ENCODE measurements around the gene TYROBP.

The TYROBP gene

GRCh38 chr19:35870124-35870736, 37.9 kb downstream of the TYROBP start:
- peak; percentile 21 for DNase-seq (ENCODE audit: low read depth)

DNA sequence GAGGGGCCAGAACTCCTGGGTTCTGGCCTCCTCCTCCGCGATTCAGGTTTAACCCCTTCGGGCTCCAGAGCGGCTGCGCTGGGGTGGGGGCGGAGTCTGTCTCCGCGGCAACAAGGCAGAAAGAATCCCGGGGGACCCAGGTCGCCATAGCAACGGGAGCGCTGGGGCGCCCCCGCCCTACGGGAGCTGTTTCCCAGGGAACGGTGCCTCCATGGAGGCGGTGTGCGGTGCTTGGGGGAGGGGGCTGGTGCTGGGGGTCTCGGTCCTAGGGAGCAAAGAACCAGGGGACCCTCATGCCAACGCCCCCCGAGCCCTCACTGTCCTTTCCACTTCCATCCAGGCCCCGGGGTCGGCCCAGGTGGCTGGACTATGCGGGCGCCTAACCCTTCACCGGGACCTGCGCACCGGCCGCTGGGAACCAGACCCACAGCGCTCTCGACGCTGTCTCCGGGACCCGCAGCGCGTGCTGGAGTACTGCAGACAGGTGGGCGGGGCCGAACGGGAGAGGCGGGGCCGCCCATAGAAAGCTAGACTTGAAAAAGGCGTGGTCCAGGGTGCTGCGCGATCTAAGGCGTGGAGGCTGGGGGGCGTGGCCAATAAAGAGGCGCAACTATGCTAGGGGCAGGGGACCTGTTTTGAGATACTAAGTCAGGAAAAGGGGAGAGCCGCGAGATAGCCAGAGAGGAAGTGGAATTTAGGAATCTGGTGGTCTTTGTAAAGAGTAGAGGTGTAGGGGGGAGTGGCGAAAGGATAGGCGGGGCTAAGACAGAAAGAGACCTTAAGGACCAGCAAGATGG, 38.6 kb downstream of the TYROBP start:
- peak; percentile 78 for DNase-seq (ENCODE audit: low read depth)

- DNase-seq (ENCODE audit: low read depth): no peak
These were observed 39.2 kb downstream of the TYROBP start for GRCh38 chr19:35868823-35869326.

DNA sequence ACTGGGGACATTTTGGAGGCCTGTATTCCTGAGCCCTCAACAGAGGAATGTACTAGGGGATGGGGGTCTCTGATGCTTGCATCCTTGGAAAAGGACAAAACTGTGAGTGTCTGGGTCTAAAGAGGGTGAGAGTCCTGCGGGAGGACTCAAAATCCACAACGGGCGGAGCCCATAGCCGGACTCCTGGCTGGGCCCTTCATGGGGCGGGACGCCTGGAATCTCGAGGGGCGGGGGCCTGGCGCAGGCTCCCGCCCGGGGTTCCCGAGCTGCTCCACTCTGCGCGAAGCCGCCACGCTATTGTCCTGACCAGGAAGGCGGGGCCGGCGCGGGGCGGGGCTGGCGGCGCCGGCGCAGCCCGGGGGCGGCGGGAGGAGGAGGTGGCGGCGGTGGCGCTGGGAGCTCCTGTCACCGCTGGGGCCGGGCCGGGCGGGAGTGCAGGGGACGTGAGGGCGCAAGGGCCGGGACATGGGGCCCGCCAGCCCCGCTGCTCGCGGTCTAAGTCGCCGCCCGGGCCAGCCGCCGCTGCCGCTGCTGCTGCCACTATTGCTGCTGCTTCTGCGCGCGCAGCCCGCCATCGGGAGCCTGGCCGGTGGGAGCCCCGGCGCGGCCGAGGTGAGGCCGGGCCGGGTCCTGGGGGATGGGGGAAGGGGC, 39.8 kb downstream of the TYROBP start, which contains the start of gene APLP1:
Gene APLP1, plus strand, starts transcription at position 403 of the 651 bp plus-strand sequence. Its CDS starts 63 bp downstream, at position 466.
- no peak for DNase-seq (ENCODE audit: low read depth)

DNA sequence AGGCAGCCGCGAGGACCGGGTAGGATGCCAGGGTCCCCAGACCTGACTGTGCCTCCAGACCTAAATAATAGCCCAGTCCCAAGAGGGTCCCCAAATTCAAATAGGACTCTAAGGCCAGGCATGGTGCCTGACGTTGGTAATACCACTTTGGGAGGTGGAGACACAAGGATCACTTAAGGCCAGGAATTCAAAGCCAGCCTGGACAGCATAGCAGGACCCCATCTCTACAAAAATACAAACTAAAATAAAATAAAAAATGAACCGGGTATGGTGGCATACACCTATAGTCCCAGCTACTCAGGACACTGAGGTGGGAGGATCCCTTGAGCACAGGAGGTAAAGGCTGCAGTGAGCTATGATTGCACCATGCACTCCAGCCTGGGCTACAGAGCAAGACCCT, 45.1 kb downstream of the TYROBP start:
- DNase-seq (ENCODE audit: low read depth): no peak

- no peak for DNase-seq (ENCODE audit: low read depth)
These were observed 45.6 kb downstream of the TYROBP start for GRCh38 chr19:35862528-35862927.

DNA sequence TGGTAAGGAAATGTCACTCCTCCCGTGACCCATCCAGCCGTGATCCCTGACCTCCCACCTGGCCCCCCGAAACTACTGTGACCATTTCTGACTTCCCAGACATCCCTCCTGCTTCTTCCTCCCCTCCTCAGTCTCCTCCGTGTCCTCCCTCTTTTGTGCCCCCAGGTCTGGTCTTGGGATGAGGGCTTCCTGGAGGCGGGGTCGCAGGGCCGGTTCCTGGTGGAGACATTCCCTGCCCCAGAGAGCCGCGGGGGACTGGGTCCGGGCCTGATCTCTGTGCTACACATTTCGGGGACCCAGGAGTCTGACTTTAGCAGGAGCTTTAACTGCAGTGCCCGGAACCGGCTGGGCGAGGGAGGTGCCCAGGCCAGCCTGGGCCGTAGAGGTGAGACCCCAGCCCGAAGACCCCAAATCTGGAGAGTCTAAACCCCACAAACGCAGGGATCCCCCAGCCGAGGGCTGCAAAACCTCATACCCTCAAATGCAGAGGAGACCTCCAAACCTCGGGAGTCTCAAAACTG, 46.4 kb downstream of the TYROBP start:
- DNase-seq (ENCODE audit: low read depth): no peak

DNA sequence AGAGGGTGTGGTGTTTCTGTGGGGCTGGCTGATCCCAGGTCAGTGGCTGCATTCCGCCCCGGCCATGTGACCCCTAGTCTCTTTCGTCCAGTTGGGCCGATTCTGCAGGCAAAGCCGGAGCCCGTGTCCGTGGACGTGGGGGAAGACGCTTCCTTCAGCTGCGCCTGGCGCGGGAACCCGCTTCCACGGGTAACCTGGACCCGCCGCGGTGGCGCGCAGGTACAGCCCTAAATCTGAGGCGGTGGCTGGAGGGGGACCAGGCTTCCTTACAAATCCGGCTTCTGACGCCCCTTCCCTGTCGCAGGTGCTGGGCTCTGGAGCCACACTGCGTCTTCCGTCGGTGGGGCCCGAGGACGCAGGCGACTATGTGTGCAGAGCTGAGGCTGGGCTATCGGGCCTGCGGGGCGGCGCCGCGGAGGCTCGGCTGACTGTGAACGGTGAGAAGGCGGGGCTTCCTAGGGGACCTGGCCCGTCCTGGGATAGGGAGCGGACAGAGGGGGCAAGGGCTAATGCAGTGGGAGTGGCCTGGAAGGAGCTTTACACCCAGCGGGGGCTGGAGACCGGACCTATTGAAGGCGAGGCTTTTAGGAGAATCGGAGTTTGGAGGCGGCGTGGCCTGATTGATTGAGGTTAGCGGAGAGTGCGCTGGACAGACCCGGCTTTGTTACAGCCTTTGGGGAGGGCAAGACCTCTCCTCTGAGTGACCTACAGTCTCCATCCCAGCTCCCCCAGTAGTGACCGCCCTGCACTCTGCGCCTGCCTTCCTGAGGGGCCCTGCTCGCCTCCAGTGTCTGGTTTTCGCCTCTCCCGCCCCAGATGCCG, 47.1 kb downstream of the TYROBP start:
- DNase-seq (ENCODE audit: low read depth): no peak

DNA sequence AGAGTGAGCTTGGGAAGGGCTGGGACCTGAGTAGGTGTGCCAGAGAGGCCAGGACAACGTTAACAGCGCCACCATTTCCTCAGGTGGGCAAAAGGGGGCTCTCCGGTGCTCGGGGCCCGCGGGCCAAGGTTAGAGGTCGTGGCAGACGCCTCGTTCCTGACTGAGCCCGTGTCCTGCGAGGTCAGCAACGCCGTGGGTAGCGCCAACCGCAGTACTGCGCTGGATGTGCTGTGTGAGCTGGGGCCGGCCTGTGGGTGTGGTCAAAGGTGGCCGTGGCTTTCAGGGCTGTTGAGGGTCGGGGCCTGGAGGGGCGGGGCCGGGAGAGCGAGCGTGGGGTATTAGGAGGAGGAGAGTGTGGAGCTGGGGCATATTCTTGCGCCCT, 47.7 kb downstream of the TYROBP start:
- no peak for DNase-seq (ENCODE audit: low read depth)

DNA sequence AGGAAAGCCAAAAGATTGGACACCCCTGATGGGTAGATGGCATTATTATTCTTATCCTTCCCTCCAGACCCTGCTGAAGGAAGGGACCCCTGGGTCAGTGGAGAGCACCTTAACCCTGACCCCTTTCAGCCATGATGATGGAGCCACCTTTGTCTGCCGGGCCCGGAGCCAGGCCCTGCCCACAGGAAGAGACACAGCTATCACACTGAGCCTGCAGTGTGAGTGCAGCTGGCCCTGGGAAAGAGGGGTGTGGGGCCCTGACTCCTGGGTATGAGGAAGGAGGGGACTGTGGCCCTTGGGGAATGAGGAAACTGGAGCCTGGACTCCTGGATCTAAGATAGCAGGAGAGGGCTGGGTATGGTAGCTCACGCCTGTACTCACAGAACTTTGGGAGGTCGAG, 48.7 kb downstream of the TYROBP start:
- no peak for DNase-seq (ENCODE audit: low read depth)

DNA sequence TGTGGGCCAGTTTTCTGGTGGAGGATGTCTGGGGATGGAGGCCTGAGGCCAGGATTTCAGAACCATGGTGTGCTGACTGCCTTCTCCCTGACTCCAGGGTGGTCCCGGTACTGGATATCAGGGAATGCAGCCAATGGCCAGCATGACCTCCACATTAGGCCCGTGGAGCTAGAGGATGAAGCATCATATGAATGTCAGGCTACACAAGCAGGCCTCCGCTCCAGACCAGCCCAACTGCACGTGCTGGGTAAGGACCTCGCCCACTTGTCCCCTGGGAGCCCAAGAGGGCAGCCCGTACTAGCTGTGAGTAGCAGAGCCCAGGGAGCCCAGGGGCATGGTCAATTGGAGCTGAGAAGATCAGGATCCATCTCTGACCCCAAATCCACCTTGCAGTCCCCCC, 49.8 kb downstream of the TYROBP start:
- DNase-seq (ENCODE audit: low read depth): no peak

- no peak for DNase-seq (ENCODE audit: low read depth)
These were observed 51.4 kb downstream of the TYROBP start, which contains the start of gene KIRREL2 for GRCh38 chr19:35856546-35857149. Gene KIRREL2, plus strand, starts transcription at chr19:35856911. Its CDS starts 209 bp downstream, at chr19:35857120.
